SU-DHL-6 (cell line): Measurements from ENCODE around the gene DNER.

Experiments
- H2AFZ ChIP-seq: fragments of 200-600 bp; sonication (generic); 2 replicates; pipeline ENCODE4 v1.6.1; 2014; ENCODE audit warnings: low read depth, mild to moderate bottlenecking, moderate library complexity, mixed read lengths, antibody characterized with exemption, low read length; ENCODE audit not compliant: severe bottlenecking
- H3F3A ChIP-seq: fragments of 200-600 bp; shearing (Covaris generic); 2 replicates; pipeline ENCODE4 v1.6.0; 2016; ENCODE audit warnings: antibody characterized with exemption, mild to moderate bottlenecking; ENCODE audit not compliant: insufficient read depth
- H3K27ac ChIP-seq: fragments of 200-600 bp; sonication (generic); 2 replicates; pipeline ENCODE4 v1.5.1; 2016; ENCODE audit warnings: low read depth, mild to moderate bottlenecking, low read length, moderate library complexity, mixed read lengths
- H3K27me3 ChIP-seq: fragments of 200-600 bp; sonication (generic), shearing (Covaris generic); 2 replicates; pipeline ENCODE4 v1.6.0; 2014; ENCODE audit warnings: mild to moderate bottlenecking, low read length
- H3K36me3 ChIP-seq: fragments of 200-600 bp; sonication (generic); 2 replicates; pipeline ENCODE4 v1.6.1; 2014; ENCODE audit warnings: mild to moderate bottlenecking, low read length, mixed read lengths
- H3K4me2 ChIP-seq: fragments of 300-600, 200-600 bp; shearing (Covaris generic), sonication (generic); 2 replicates; pipeline ENCODE4 v1.6.0; 2014; ENCODE audit warnings: low read length, low read depth, mild to moderate bottlenecking; ENCODE audit not compliant: poor library complexity, severe bottlenecking
- H3K4me3 ChIP-seq: fragments of 200-600 bp; sonication (generic); 2 replicates; pipeline ENCODE4 v1.5.1; 2014; ENCODE audit warnings: antibody characterized with exemption, low read length, mild to moderate bottlenecking, mixed read lengths; ENCODE audit not compliant: insufficient read depth, poor library complexity, severe bottlenecking
- H3K79me2 ChIP-seq: fragments of 200-600 bp; sonication (generic); 2 replicates; pipeline ENCODE4 v1.6.1; 2014; ENCODE audit warnings: mild to moderate bottlenecking, low read length, moderate library complexity; ENCODE audit not compliant: insufficient read depth
- H3K9ac ChIP-seq: fragments of 200-600 bp; sonication (generic); 2 replicates; pipeline ENCODE4 v1.7.0; 2014; ENCODE audit warnings: mild to moderate bottlenecking, low read length
- H3K9me2 ChIP-seq: fragments of 200-600 bp; sonication (generic); replicated peaks from 2 replicates; pipeline ENCODE4 v1.6.1; 2014; ENCODE audit warnings: low read length; ENCODE audit not compliant: insufficient read depth
- H3K9me3 ChIP-seq: fragments of 200-600 bp; sonication (generic); 2 replicates; pipeline ENCODE4 v1.6.1; 2014; ENCODE audit warnings: low read length, mixed read lengths; ENCODE audit not compliant: insufficient read depth
- H4K20me1 ChIP-seq: fragments of 200-600 bp; sonication (generic); 2 replicates; pipeline ENCODE4 v1.6.1; 2014; ENCODE audit warnings: low read depth, mild to moderate bottlenecking, antibody characterized with exemption, low read length, moderate library complexity, mixed read lengths
- EZH2phosphoT487 ChIP-seq: fragments of 200-600 bp; sonication (generic), shearing (Covaris generic); conservative IDR thresholded peaks from 2 replicates; pipeline ENCODE4 v1.6.1; 2018; ENCODE audit warnings: mild to moderate bottlenecking, antibody characterized with exemption, low read length, moderate library complexity, mixed read lengths
- TF ChIP-seq, protein P1 (sequence below): fragments of 200-600 bp; sonication (generic); IDR thresholded peaks from one replicate; pipeline ENCODE4 v1.5.1; 2017; ENCODE audit warnings: antibody characterized with exemption, mild to moderate bottlenecking, low read length, moderate library complexity; ENCODE audit not compliant: insufficient read depth, poor library complexity, severe bottlenecking

The DNER gene

DNA sequence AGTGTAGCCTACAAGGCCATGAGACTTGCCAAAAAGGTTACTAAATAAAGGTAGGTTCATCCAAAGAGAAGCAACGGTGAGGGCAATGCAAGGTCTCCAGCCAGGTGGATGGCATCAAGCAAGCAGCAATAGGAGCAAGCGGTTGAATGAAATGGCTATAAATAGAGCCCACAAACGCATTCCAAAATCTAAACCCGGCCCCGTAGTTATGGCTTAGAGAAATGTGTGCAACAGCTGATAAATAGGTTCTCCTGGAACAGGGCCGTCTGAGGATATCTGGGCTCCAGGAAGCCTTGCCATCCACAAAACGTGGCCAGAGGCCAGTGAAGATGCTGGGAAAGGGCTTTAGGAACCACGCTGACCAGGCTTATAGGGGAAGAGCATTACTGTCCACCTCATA lies 297.2 kb downstream of the DNER start:
- Histone ChIP-seq H3K9ac (no peak overlapping the region), H2AFZ (no peak overlapping the region), H3K36me3 (no peaks in the 10 kb centered on the region), H4K20me1 (no peaks in the 10 kb centered on the region), H3K79me2 (no peaks in the 10 kb centered on the region), H3F3A (no peaks in the 10 kb centered on the region), H3K27me3 (no peaks in the 10 kb centered on the region), H3K9me3 (no peaks in the 10 kb centered on the region), H3K27ac (no peak overlapping the region), H3K4me2 (no peak overlapping the region), H3K9me2 (no peaks in the 10 kb centered on the region), H3K4me3 (no peak overlapping the region)
- TF ChIP-seq EZH2phosphoT487 = no peak

DNA sequence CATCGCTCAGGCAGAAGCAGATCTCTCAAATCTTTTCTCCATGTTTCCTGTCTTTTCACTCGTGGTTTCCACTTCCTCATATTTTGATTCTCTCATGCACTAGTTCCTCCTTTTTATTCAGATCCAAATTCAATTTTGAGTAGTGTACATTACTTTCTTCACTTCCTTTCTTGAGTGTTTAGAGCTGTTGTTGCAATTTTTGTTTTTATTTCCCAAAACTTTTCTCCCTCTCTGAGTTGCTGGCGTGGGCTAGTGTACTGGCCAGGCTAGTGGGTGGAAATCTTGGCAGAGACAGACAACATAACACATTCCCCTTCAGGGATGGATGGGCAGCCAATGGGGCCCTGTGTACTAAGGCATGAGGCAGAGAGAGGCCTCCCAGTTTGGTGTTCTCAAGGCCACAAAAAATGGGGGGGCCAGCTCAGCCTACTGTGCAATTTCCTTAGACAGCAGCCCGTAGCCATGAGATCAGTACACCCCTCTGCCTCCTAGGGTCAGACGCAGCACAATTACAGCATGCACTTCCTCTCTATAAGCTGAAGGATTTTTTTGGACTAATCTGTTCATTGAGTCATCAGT lies 298.1 kb downstream of the DNER start:
- TF ChIP-seq EZH2phosphoT487 = no peak
- TF ChIP-seq, protein P1, sequence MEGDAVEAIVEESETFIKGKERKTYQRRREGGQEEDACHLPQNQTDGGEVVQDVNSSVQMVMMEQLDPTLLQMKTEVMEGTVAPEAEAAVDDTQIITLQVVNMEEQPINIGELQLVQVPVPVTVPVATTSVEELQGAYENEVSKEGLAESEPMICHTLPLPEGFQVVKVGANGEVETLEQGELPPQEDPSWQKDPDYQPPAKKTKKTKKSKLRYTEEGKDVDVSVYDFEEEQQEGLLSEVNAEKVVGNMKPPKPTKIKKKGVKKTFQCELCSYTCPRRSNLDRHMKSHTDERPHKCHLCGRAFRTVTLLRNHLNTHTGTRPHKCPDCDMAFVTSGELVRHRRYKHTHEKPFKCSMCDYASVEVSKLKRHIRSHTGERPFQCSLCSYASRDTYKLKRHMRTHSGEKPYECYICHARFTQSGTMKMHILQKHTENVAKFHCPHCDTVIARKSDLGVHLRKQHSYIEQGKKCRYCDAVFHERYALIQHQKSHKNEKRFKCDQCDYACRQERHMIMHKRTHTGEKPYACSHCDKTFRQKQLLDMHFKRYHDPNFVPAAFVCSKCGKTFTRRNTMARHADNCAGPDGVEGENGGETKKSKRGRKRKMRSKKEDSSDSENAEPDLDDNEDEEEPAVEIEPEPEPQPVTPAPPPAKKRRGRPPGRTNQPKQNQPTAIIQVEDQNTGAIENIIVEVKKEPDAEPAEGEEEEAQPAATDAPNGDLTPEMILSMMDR = no peak
- H2AFZ ChIP-seq = no peak overlapping the region
- H3K4me2 ChIP-seq = no peak overlapping the region
- no peaks in the 10 kb centered on the region for H3K79me2 ChIP-seq
- H3K9me2 ChIP-seq = no peaks in the 10 kb centered on the region
- no peaks in the 10 kb centered on the region for H3K27me3 ChIP-seq
- no peaks in the 10 kb centered on the region for H4K20me1 ChIP-seq
- no peak overlapping the region for H3K9ac ChIP-seq
- no peaks in the 10 kb centered on the region for H3F3A ChIP-seq
- H3K4me3 ChIP-seq = no peak overlapping the region
- no peak overlapping the region for H3K27ac ChIP-seq
- no peaks in the 10 kb centered on the region for H3K36me3 ChIP-seq
- no peaks in the 10 kb centered on the region for H3K9me3 ChIP-seq

DNA sequence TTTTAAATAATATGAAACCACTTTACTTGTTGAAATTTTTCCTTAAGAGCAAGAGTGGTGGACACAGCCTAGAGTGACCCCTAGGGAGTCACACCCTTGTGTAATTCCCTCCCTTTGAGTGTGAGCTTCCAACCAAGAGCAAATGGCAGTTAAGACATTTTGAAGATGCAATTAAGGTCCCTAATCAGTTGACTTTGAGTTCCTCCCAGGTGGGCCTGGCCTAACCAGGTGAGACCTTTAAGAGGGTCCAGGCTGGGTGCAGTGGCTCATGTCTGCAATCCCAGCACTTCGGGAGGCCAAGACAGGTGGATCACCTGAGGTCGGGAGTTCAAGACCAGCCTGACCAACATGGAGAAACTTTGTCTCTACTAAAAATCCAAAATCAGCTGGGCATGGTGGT lies 299.7 kb downstream of the DNER start:
- Histone ChIP-seq H3K27ac (no peak overlapping the region), H3K4me3 (no peak overlapping the region), H3K9me3 (no peaks in the 10 kb centered on the region), H3K9ac (no peak overlapping the region), H3K9me2 (no peaks in the 10 kb centered on the region), H3F3A (no peaks in the 10 kb centered on the region), H4K20me1 (no peaks in the 10 kb centered on the region), H3K79me2 (no peaks in the 10 kb centered on the region), H3K4me2 (no peak overlapping the region), H3K27me3 (no peaks in the 10 kb centered on the region), H2AFZ (no peak overlapping the region), H3K36me3 (no peaks in the 10 kb centered on the region)
- TF ChIP-seq EZH2phosphoT487 = no peak
- TF ChIP-seq, protein P1 = no peak

DNA sequence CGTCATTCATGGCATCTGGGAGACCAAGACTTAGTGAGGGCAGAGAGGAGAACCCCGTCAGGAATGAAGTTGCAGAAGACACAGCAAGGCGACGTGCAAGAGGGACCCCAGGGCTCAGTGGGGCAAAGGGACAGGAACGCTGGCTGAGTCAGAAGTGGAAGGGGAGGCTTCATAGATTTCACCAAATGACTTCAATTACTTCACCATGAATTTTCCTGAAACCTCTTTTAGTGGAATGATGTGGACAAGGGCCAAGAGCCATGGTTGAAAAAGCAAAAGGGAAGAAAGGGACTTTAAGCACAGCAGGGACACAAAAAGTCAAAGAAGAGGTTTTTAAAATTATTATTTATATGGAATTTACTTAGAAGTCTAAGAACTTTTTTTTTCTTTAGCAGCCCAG lies 301.7 kb downstream of the DNER start:
- Histone ChIP-seq H3K4me2 (no peak overlapping the region), H3K27ac (no peak overlapping the region), H3K9me3 (no peaks in the 10 kb centered on the region), H4K20me1 (no peaks in the 10 kb centered on the region), H2AFZ (no peak overlapping the region), H3K27me3 (no peaks in the 10 kb centered on the region), H3K9me2 (no peaks in the 10 kb centered on the region), H3K9ac (no peak overlapping the region), H3F3A (no peaks in the 10 kb centered on the region), H3K36me3 (no peaks in the 10 kb centered on the region), H3K4me3 (no peak overlapping the region), H3K79me2 (no peaks in the 10 kb centered on the region)
- TF ChIP-seq, protein P1 = no peak
- no peak for TF ChIP-seq EZH2phosphoT487
